ENCODE results near the gene DEF6.
"Not testable (repeated sequence)": the region's sequence is repeated elsewhere in the genome, so short reads cannot be mapped to it uniquely, and the experiment has no call there.

The DEF6 gene

DNA sequence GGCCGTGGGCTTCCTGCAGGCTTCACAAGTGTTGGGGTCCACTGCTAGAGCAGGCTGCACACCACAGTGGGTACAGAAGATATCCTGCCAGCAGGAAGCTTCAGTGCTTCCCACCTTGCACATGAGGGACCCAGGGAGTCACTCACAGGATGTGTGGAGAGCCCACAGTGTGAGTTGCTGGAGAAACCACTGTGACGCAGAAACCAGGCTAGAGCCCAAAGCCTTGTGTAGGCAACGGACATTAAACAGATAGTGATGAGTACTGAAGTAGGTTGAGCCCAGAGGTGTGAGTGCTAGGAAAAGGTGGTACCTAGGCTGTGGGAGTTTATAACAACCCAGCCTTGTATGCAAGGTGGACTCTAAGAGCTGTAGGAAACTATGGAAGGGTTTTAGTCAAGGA lies 18.9 kb upstream of the DEF6 start:
- DNase-seq = no peak

DNA sequence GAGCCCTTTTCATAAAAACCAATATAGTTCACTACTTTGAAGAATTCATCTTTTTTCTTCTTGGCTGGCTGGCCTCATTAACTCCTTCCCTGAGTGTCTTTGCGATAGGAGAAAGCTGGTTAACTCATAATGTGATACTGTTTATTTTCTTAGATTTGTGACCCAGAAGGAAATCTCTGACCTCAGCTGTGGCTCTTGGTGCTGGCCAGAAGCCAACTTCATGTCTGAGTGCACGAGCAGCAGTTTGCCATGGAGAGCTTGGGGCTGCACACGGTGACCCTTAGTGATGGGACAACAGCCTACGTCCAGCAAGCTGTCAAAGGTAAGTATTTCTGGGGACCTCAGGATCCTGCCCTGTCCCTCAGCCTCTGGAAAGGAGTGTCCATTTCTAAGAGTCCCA lies 16.7 kb upstream of the DEF6 start:
- no peak for DNase-seq

DNA sequence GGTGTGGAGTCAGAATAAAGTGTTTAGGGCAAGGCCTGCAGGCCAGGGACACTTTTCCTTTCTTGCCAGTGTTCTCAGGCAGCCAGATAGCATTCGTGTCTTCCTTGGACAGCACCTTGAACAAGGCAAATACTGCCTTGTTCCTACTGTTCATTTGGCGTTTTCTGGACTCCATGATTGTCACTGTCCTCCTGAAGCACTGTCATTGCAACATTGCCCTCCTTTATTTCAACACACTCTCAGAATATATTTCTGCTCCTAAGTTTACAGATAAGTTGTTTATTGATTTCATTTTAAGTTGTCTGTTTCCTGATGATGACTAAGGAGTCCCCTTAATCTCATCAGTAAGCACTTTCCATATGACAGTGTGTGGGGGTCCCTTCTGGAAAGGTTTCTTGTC lies 15.1 kb upstream of the DEF6 start:
- no peak for DNase-seq

DNA sequence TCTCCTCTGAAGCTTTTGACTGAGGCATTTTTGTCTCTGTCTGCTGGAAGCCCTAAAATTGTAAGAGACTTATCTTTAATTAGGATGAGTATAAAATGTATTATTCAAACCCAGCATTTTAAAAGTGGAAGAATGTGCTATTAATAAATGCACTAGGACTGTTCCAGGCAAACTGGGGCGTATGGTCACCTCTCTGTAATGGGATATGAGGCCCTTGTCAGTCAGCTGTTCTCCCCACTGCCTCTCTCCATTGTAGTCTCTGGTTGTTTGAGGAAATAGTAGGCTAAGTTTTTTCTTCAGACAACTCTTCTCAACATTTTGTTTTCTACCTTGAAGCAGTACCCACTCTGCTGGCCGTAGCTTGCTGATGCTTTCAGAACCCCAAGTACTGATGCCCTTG lies 14.3 kb upstream of the DEF6 start:
- no peak for DNase-seq

DNA sequence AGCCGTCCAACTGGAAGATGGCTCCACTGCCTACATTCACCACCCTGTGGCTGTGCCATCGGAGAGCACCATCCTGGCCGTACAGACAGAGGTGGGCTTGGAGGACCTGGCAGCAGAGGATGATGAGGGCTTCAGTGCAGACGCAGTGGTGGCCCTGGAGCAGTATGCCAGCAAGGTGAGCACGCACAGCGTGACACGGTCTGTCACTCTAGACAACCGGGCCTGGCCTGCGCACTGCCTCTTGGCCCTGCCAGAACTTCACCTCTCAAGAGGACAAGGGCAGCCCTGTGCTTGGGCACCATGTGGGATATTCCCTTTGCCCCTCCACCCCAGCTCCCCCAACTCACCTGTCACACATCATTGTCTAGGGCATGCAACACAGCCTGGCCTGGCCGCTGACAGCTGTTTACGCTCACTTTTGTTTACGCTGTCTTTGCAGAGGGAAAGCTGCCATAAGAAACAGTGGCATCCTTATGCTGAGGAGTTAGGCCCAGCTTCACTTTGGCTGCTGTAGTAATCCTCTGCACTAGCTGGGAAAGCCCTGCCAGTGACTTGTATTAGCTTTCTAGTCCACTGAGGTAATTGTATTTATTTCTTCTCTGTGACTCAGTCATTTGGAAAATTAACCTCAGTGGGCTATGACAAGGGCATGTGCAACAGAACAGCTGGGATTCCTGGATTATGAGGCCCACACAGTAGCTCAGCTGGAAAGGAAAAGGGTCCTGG lies 9.8 kb upstream of the DEF6 start:
- no peak for DNase-seq

DNA sequence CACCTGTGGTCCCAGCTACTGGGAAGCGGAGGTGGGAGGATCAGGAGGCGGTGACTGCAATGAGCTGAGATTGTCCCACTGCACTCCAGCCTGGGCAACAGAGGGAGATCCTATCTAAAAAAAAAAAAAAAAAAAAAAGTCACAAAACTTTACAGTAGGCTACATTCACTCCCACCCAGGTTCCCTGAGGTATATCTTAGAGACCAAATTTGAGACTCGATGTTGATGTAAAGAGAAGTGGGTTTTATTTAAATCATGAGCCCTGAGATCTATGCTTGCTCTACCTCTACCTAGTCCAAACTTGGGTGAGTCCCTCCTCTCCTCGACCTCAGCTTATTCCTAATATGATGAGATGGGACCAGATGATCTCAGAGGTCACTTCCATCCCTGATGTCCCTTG lies 8.8 kb upstream of the DEF6 start:
- DNase-seq = no peak

DNA sequence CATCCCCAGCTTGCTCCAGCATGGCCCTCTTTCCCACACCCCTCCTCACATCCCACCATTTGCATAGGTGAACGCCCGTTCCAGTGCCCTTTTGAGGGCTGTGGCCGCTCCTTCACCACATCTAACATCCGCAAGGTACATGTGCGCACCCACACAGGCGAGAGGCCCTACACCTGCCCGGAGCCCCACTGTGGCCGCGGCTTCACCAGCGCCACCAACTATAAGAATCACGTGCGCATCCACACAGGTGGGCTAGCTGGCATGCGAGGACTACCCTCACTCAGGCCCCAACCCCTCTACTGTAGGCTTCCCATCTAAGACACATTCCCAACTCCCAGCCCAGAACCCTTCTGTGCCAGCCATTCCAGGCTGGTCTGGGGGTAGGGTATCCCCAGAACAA lies 6.1 kb upstream of the DEF6 start:
- no peak for DNase-seq

DNA sequence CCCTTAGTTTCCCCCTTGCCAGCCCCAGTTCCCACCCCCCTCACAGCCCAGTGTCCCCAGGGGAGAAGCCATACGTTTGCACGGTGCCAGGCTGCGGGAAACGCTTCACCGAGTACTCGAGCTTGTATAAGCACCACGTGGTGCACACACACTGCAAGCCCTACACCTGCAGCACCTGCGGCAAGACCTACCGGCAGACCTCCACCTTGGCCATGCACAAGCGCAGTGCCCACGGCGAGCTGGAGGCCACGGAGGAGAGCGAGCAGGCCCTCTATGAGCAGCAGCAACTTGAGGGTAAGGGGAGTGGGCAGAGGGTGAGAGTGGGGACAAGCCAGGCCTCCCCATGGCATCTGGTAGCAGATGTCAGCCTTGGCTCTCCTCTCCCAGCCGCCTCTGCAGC lies 5.1 kb upstream of the DEF6 start:
- no peak for DNase-seq

DNA sequence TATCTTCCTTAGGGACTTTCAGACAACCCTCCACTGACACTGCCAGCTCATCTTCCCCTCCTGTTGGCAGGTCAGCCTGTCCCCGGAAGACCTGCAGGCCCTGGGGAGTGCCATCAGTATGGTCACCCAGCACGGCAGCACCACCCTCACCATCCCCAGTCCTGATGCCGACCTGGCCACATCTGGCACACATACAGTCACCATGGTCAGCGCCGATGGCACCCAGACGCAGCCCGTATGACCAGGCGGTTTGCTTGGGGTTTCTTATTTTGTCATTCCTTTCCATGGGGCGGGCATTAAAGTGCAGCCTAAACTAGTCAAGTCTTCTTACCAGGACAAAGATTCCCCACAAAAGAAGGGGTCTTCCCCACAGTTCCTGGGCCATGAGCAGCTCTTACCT lies 3.9 kb upstream of the DEF6 start:
- DNase-seq = no peak

DNA sequence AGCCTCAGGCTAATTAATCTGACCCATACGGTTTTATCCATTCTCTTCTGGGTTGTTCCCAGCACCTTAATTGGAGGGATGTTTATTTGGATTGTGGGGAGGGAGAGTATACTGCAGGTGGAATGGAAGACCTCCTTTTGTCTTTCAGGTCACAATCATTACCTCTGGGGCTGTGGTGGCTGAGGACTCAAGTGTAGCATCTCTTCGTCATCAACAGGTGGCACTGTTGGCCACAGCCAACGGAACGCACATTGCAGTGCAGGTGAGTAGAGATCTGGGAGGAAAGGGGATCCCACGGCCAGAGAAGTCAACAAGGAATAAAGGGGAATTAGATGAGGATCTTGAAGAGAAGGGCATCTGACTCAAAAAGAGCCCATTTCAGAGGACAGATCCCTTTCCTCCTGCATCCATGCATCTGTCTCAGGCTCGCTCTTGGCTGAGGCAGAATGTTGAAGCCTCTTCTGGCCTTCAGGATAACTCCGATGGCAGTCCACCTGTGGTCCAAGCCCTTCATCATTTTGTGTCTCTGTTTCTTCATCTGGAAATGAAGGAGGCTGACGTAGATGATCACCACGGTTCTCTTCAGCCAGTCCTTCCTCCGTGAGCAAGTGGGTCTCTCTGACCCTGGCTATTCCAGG lies 3.2 kb upstream of the DEF6 start:
- DNase-seq = peak in 16 of 56 donors; percentile 7 to 68 (median 20)

DNA sequence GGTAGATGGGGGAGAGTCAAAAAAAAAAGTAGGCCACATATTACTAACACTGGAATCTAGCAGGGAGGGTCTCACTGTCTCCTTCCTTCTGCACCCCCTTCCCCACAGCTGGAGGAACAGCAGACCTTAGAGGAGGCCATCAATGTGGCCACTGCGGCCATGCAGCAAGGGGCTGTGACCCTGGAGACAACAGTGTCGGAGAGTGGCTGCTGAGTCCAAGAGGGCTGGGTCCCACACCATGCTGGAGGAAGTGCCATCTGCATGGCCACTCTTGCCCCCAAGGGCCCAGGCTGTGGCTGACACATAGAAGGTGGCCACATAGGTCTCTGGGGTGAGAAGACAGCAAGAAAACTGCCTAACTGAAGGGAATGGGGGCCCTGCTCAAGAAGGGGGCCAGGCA lies 2.6 kb upstream of the DEF6 start:
- no peak for DNase-seq

DNA sequence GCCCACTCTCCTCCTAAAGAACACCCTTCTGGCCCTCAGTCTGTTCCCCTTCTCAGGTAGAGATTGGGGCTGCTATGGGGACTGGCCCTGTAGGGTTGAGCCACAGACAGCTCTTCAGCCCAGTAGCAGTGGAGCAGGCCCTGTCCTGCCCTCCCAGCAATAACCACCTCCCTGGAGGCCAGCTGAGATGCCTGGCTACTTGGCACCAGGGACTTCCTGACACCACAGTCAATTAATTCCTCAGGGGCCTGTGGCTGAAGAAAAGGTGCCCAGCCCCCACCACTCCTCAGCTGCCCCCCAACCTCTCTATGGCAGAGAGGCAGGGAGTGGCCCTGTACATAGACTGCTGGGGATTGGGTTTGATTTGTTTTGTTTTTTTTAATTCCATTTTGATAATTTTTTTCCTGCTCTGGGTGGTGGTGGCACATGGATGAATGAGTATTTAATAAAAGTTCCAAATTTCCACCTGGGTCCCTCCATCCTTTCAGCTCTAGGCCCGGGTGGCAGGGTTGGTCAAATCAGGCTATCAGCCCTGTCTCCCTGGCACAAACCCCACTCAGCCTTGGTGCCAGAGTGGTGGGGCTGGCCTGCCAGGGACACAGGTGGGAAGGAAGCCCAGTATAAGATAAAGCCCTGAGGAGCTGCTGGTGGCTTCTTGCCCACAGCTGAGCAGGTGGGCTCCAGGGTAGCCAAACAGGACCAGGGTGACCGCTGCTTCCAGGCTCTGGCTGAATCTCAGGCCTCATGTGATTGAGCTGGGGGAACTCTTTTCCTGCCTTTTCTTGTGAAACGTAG lies 1.9 kb upstream of the DEF6 start:
- no peak for DNase-seq

DNA sequence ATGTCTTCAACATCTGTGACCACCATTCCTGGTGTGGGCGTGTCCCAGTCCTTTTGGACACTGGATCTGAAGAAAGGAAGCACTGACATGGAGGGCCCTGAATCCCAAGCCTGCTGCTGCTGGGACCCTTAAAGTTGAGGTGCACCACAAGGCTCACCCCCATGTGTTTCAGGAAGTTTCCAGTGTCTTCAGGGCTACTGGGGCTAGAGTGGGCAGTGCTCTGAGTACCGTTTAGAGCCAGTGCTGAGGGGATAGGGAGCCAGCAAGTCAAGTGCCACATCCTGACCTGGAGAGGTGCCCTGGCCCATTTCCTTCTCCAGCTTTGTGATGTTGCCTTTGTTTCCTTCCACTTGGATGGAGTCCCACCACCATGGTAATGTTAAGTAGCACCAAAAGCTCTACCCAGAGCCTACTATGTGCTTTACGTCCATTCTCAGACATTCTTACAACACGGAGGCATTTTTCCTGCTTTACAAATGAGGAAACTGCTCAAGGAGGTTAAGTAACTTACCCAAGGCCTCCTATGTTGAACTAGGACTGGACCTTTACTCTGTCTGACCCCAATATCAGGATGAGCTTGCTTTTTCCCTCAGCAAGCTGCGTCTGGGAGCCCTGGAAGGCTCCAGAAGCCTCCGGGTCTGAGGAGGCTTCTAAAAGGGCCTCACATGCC lies 552 bp upstream of the DEF6 start:
- DNase-seq = no peak

DNA sequence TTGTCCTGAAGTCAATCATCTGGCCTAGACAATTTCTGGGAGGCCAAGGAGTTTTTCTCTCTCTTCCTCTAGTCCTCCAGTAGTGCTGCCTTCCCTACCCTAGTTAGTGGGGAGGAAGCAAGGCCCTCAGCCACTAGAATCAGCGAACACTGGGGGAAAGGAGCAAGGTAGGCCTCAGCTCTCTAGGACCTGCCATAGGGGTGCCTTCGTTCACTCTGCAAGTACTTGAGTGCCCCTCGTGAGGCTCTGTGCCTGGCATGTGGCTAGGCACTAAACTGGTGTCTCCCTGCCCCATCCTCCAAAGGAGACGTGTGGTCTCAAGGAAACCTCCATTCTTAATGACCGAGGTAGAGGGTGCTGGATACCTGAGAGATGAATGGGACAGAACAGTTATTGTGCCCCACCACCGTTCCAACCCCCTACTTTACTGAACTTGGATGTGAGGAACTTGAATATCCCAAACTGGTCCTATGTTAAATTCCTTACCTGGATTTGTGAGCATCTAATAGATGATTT lies 1.1 kb downstream of the DEF6 start:
- no peak for DNase-seq

DNA sequence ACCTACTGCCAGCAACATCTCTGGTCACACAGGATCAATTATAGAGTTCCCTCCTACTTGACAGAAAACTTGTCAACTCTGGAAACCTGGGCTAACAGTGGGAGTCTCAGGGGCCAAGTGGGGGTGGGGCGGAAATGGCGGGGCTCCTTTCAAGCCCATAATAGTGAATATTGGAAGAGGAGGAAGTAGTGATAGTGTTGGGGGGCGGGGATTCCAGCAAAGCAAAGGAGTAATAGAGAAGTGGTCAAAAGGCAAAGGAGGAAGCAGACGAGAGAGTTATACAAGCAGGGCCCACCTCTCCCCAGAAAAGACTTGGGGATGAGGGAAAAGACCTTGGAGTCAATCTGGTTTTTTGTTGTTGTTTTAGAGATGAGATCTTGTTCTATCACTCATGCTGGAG lies 2.1 kb downstream of the DEF6 start:
- DNase-seq = peak in 7 of 56 donors; percentile 6 to 32 (median 16)

DNA sequence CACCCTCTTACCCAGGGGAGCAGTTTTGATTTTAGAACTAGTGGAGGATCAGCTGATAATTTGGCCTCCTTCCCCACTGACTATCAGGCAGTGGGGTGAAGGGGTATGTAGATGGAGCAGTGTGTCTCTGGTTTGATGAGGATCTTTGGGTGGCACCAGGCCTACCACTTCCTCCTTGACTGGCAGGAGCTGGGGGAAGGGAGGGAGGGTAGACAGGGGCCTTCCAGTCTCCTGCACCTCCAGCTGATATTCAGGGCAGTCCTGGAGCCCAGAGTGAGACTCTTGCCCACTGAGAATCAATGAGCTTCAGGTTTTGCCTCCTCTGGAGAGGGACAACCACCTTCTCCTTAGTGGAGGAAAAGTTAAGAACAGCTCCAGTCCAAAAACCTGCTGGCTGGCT lies 3.2 kb downstream of the DEF6 start:
- peak in 1 of 56 donors; percentile 25 for DNase-seq

DNA sequence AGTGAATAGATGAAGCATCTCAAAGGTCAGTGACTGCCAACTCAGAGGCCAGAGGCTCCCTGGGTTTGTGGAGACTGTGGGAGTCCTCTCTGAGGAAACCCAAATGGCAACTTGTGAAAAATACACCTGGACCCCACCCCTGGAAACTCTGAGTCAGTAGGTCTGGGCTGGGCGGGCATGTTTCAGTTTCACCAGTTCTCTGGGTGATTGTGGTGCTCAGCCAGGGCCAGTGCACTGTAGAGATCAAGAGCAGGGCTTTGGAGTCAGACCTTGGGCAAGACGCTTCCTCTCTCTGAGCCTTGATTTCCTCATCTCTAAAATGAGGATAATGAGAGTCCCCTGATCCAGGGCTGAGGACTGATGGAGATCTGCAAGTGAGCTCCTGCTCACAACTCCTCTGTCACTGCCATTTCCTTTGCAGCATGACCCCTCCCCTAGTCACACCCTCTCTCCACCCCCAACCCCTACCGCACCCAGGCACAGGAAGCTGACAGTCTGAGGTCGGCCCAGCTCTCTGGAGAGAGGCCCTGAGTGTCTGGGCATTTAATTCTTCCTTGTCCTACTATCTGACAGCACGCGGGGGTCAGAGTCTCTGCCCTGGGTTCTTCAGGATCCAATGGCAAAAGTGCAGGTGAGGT lies 5.1 kb downstream of the DEF6 start:
- peak in 7 of 56 donors; percentile 7 to 50 (median 17) for DNase-seq

DNA sequence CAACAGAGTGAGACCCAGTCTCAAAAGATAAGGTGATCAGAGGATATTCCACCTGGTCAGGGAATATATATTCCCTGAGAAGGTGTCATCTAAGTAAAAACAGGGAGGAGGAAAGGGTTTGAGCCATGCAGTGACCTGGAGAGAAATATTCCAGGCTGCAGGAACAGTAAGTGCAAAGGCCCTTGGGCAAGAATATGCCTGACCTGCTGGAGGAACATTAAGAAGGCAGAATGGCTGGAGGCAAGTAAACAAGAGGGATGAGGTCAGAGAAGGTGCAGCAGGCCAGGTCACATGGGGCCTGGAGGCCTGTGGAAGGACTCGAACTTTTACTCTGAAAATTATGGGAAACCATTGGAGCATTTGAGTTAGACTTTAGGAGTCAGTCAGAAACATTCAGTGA lies 6.7 kb downstream of the DEF6 start:
- no peak for DNase-seq

DNA sequence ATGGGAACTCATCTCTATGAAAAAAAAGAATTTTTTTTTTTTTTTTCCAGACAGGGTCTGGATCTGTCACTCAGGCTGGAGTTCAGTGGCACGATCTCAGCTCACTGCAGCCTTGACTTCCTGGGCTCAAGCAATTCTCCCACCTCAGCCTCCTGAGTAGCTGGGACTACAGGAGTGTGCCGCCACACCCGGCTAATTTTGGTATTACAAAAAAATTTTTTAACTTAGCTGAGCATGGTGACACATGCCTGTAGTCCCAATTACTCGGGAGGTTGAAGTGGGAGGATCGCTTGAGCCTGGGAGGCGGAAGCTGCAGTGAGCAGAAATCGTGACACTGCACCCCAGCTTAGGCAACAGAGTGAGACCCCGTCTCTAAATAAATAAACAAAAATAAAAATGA lies 7.5 kb downstream of the DEF6 start:
- no peak for DNase-seq

DNA sequence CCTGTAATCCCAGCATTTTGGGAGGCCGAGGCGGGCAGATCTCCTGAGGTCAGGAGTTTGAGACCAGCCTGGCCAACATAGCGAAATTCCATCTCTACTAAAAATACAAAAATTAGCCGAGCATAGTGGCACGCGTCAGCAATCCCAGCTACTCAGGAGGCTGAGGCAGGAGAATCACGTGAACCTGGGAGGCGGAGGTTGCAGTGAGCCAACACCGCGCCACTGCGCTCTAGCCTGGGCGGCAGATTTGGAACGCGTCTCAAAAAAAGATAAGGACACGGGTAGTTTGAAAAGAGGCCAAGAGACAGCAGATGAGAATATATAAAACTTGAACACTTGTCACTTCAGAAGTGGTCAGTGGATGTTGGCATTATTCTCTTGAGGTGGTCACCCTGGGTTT lies 9.5 kb downstream of the DEF6 start:
- not testable (repeated sequence) for DNase-seq

DNA sequence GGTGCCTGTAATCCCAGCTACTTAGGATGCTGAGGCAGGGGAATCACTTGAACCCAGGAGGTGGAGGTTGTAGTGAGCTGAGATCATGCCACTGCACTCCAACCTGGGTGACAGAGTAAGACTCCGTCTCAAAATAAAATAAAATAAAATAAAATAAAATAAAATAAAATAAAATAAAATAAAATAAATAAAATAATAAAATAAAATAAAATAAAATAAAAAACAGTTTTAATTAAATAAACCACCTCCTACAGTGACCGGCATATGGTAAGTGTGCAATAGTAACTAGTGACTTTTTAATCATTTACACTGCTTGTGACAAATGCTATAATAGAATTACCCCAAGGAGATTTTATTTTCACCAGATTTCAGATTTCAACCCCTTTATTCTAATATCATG lies 10.9 kb downstream of the DEF6 start:
- DNase-seq = not testable (repeated sequence)

Measured in nucleus accumbens (tissue), 56 donors.